Astrocyte (in vitro differentiated cells and primary cell): ENCODE measurements around the gene MAGIX. TPM values are rescaled to one million over a fixed set of nuclear protein-coding genes. Genes with fewer than 3 reads are reported as not detected.

Experiments
- DNase-seq: peaks from one replicate; pipeline ENCODE4 v3.0.0-alpha.2; 2010; ENCODE audit warnings: low read depth
- FAIRE-seq: peaks from 2 replicates; lab custom pipeline; 2011; peaks lifted over from hg19 to GRCh38; lab: Jason Lieb, UNC
- H2AFZ ChIP-seq: 2 replicates; pipeline ENCODE4 v1.6.0; 2012; ENCODE audit warnings: low read depth, low read length, inconsistent platforms
- H3K27ac ChIP-seq: 2 replicates; pipeline ENCODE4 v1.5.1; 2011; ENCODE audit warnings: low read depth, low read length, inconsistent platforms
- H3K27me3 ChIP-seq: 2 replicates; pipeline ENCODE4 v1.6.0; 2011; ENCODE audit warnings: low read length, inconsistent platforms; ENCODE audit not compliant: insufficient read depth
- H3K36me3 ChIP-seq: 2 replicates; pipeline ENCODE4 v1.5.1; 2011; ENCODE audit warnings: low read length, inconsistent platforms; ENCODE audit not compliant: insufficient read depth
- H3K4me1 ChIP-seq: 2 replicates; pipeline ENCODE4 v1.5.1; 2011; ENCODE audit warnings: low read length, inconsistent platforms; ENCODE audit not compliant: insufficient read depth
- H3K4me2 ChIP-seq: 2 replicates; pipeline ENCODE4 v1.6.0; 2012; ENCODE audit warnings: low read length, inconsistent platforms
- H3K4me3 ChIP-seq: 2 replicates; pipeline ENCODE4 v1.5.1; 2011; ENCODE audit warnings: low read depth, mild to moderate bottlenecking, low read length, inconsistent platforms; ENCODE audit not compliant: insufficient read depth
- H3K79me2 ChIP-seq: 2 replicates; pipeline ENCODE4 v1.6.0; 2012; ENCODE audit warnings: mild to moderate bottlenecking, low read length, inconsistent platforms; ENCODE audit not compliant: insufficient read depth
- H3K9ac ChIP-seq: 2 replicates; pipeline ENCODE4 v1.6.0; 2012; ENCODE audit warnings: mild to moderate bottlenecking, low read length, inconsistent platforms
- H3K9me3 ChIP-seq: 2 replicates; pipeline ENCODE4 v1.5.1; 2012; ENCODE audit warnings: low read depth, mild to moderate bottlenecking, low read length, inconsistent platforms; ENCODE audit not compliant: insufficient read depth
- H4K20me1 ChIP-seq: 2 replicates; pipeline ENCODE4 v1.6.0; 2012; ENCODE audit warnings: low read length, inconsistent platforms; ENCODE audit not compliant: insufficient read depth
- H3K27ac Mint-ChIP-seq: one replicate; pipeline ENCODE4 v1.8.0; 2021; ENCODE audit warnings: mild to moderate bottlenecking, mixed read lengths; ENCODE audit not compliant: unreplicated experiment
- H3K27me3 Mint-ChIP-seq: one replicate; pipeline ENCODE4 v1.8.0; 2021; ENCODE audit warnings: low read depth, mixed read lengths; ENCODE audit not compliant: unreplicated experiment
- H3K36me3 Mint-ChIP-seq: one replicate; pipeline ENCODE4 v1.8.0; 2021; ENCODE audit warnings: low read depth, mixed read lengths; ENCODE audit not compliant: unreplicated experiment
- H3K4me1 Mint-ChIP-seq: one replicate; pipeline ENCODE4 v1.8.0; 2021; ENCODE audit warnings: low read depth, mixed read lengths; ENCODE audit not compliant: unreplicated experiment
- H3K4me3 Mint-ChIP-seq: one replicate; pipeline ENCODE4 v1.8.0; 2021; ENCODE audit warnings: mild to moderate bottlenecking, moderate library complexity, mixed read lengths; ENCODE audit not compliant: unreplicated experiment
- H3K9me3 Mint-ChIP-seq: one replicate; pipeline ENCODE4 v1.8.0; 2021; ENCODE audit warnings: mild to moderate bottlenecking, mixed read lengths; ENCODE audit not compliant: unreplicated experiment
- CTCF ChIP-seq: IDR thresholded peaks from 2 replicates; pipeline ENCODE4 v1.5.1; 2011; ENCODE audit warnings: low read depth, mild to moderate bottlenecking, inconsistent platforms, low read length, moderate library complexity; ENCODE audit not compliant: insufficient read depth
- EZH2 ChIP-seq: IDR thresholded peaks from 2 replicates; pipeline ENCODE4 v1.6.1; 2012; ENCODE audit warnings: mild to moderate bottlenecking, low read length, inconsistent platforms; ENCODE audit not compliant: insufficient read depth
- total RNA-seq: library from RNA; stranded (reverse); gene quantifications from 2 replicates; pipeline ENCODE4 v1.2.1, GENCODE V29; 2021

The MAGIX gene
- total RNA-seq, 1 donor from 2014 or later: 1.2 TPM

GRCh38 chrX:49204709-49205108 lies 42.2 kb downstream of the MAGIX start:
- no peak overlapping the region for H3K4me2 ChIP-seq
- TF ChIP-seq CTCF: no peak
- no peak for TF ChIP-seq EZH2
- no peaks in the 10 kb centered on the region for H3K79me2 ChIP-seq
- DNase-seq (no peak), FAIRE-seq (no peak)
- Mint-ChIP-seq H3K27me3 (peaks cover 2% of the 10 kb centered on the region), H3K9me3 (no peaks in the 10 kb centered on the region), H3K4me3 (no peak overlapping the region), H3K27ac (no peak overlapping the region), H3K4me1 (no peaks in the 10 kb centered on the region), H3K36me3 (no peaks in the 10 kb centered on the region)
- no peak overlapping the region for H3K9ac ChIP-seq
- no peaks in the 10 kb centered on the region for H3K27me3 ChIP-seq
- H3K36me3 ChIP-seq: no peaks in the 10 kb centered on the region
- no peaks in the 10 kb centered on the region for H4K20me1 ChIP-seq
- H3K4me1 ChIP-seq: no peaks in the 10 kb centered on the region
- H3K27ac ChIP-seq: no peak overlapping the region
- no peak overlapping the region for H3K4me3 ChIP-seq
- H2AFZ ChIP-seq: no peak overlapping the region
- no peaks in the 10 kb centered on the region for H3K9me3 ChIP-seq

GRCh38 chrX:49205443-49205842 lies 42.9 kb downstream of the MAGIX start:
- Mint-ChIP-seq H3K4me1 (no peaks in the 10 kb centered on the region), H3K9me3 (no peaks in the 10 kb centered on the region), H3K27me3 (peaks cover 2% of the 10 kb centered on the region), H3K36me3 (no peaks in the 10 kb centered on the region), H3K27ac (no peak overlapping the region), H3K4me3 (no peak overlapping the region)
- TF ChIP-seq CTCF: no peak
- no peak for TF ChIP-seq EZH2
- no peaks in the 10 kb centered on the region for H4K20me1 ChIP-seq
- H3K36me3 ChIP-seq: no peaks in the 10 kb centered on the region
- FAIRE-seq (no peak), DNase-seq (no peak)
- no peak overlapping the region for H3K9ac ChIP-seq
- H3K4me2 ChIP-seq: no peak overlapping the region
- no peak overlapping the region for H3K4me3 ChIP-seq
- no peaks in the 10 kb centered on the region for H3K4me1 ChIP-seq
- no peak overlapping the region for H3K27ac ChIP-seq
- no peaks in the 10 kb centered on the region for H3K9me3 ChIP-seq
- no peaks in the 10 kb centered on the region for H3K79me2 ChIP-seq
- H3K27me3 ChIP-seq: no peaks in the 10 kb centered on the region
- H2AFZ ChIP-seq: no peak overlapping the region

GRCh38 chrX:49206543-49206942 lies 44.0 kb downstream of the MAGIX start:
- H3K4me3 Mint-ChIP-seq: no peak overlapping the region
- no peaks in the 10 kb centered on the region for H4K20me1 ChIP-seq
- H3K27ac Mint-ChIP-seq: no peak overlapping the region
- no peak overlapping the region for H3K4me2 ChIP-seq
- no peak overlapping the region for H3K9ac ChIP-seq
- TF ChIP-seq CTCF (no peak), EZH2 (no peak)
- H3K36me3 Mint-ChIP-seq: no peaks in the 10 kb centered on the region
- H3K27me3 ChIP-seq: no peaks in the 10 kb centered on the region
- no peaks in the 10 kb centered on the region for H3K9me3 Mint-ChIP-seq
- H3K4me3 ChIP-seq: no peak overlapping the region
- H3K36me3 ChIP-seq: no peaks in the 10 kb centered on the region
- H2AFZ ChIP-seq: no peak overlapping the region
- DNase-seq (no peak), FAIRE-seq (no peak)
- no peaks in the 10 kb centered on the region for H3K9me3 ChIP-seq
- peaks cover 5% of the 10 kb centered on the region for H3K27me3 Mint-ChIP-seq
- H3K4me1 Mint-ChIP-seq: no peaks in the 10 kb centered on the region
- no peak overlapping the region for H3K27ac ChIP-seq
- no peaks in the 10 kb centered on the region for H3K4me1 ChIP-seq
- H3K79me2 ChIP-seq: no peaks in the 10 kb centered on the region
